Kidney tubule cell (primary cell): ENCODE results near the gene COL27A1.
"Not testable (repeated sequence)": the region's sequence is repeated elsewhere in the genome, so short reads cannot be mapped to it uniquely, and the experiment has no call there.

Experiments
- DNase-seq: peaks from one replicate; pipeline ENCODE4 v3.0.0-alpha.2; 2018; ENCODE audit warnings: low spot score

COL27A1 gene

DNA sequence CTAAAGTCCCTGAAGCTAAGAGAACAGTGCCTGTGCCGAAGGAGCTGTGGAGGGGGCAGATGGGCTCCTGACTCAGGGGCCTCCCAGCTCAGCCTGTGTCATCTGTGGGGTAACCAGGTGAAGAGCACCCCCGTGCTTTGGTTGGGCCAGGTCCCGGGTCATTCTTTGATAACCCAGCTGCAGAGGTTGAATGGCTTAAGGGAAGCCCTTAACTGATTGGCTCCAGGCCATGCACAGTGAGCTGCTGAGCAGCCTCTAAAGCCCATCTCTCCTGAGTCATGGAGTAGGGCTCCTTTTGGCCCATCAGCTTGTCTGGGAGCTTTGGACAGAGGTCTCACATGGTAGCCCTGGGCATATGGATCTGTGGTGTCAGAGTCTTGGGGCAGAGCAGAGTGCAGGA lies 28.7 kb downstream of the COL27A1 start:
- DNase-seq = no peak

DNA sequence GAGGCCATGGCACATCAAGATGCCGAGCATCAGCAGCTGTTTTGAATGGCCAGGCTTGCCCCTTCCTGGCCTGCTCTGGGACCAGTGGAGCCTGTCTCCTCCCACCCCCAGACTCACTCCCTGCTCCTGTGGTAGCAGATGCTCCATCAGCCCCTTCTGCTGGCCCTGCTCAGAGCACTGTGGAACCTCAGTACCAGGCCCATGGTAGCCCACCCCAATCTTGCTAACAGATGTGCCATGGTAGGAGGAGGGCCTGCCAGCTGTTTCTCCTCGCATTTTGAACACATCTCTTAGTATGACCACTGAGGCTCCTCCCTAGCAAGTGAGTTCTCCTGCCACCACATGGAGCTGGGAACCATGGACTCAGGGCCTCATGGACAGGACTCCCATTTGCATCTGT lies 29.5 kb downstream of the COL27A1 start:
- DNase-seq = no peak

DNA sequence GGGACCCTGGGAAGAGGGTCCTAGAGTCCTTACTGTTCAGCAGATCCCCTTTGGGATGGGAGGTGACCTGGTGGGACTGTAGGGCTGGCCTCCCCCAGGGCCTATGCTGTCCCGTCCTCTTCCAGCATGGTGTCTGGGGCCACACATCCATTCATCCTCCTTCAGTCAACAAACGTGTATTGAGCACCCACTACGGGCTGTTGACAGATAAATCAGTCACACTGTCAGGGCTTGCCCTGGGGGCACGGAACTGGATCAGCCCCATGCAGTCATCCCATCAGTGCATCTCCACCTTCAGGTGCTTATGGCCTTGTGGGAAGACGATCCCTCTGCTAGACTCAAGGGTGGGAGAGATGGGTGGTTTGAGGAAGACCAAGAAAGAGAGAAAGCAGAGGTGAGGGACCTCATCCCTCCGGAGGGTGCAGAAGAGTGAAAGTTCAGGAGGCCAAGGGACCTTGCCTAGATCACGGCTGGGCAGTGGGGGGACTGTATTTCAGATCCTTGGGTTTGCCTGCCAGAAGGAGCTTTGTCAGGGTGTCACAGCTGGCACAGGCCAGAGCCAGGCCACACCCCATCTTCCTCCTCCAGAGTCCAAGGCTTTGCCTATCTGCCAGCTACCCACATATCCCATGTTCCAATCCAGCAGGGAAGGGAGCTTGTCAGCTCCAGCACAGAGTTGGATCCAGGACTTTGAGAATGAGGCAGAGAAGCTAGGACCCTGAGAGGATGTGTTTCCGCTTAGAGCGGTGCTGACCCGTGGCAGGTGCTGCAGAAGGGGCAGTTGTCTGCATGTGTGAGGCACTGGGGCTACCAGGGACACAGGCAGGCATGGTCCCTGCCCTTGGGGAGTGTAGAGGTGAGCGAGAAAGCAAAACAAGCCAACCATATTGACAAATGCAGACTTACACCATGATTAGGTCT lies 30.5 kb downstream of the COL27A1 start:
- DNase-seq = no peak

DNA sequence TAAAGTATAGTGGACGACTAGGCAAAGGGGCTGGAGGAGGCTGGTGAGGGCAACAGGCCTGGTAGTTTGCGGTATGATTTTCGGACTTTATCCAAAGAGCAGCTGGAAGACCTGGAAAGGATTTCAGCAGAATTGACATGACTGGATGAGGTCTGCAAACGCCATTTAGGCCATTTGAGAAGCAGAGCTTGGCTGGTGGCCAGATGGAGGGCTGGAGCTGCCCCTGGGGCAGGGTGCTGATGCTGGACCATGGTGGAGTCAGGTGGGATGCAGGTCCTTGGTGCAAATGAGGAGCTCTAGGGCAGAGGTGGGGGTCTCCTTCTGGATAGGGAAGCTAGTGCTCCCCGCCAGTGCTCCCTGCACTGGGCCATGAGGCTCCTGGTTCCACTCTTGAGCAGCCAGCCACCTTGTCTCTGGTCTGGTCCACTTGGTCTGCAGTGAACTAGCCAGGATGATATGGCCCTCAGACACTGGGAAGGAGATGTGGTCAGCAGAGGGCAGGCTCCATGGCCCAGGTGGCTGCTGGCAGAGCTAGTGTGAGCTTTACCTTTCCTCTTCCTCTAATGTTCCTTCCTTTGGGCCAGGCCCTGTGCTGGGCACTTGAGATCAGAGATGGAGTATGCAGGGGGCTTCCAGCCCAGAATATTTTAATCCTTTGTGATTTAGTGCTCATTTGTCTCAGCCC lies 31.4 kb downstream of the COL27A1 start:
- DNase-seq = no peak

DNA sequence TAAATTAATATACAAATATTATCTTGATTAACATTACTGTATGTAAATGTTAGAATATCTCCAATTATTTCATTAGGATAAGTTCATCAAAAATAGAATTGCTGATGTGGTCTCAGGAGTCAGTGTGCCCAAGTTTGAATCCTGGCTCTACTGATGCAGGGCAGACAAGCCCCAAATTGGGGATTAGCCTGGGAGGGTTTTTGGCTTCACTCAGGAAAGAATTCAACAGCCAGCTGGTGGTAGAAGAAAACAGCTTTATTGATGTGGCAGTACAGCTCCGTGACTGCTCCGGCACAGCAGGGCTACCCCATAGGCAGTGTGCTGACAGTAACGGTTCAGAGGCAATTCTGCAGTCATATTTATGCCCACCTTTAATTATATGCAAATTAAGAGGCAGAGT lies 32.5 kb downstream of the COL27A1 start:
- DNase-seq = no peak

DNA sequence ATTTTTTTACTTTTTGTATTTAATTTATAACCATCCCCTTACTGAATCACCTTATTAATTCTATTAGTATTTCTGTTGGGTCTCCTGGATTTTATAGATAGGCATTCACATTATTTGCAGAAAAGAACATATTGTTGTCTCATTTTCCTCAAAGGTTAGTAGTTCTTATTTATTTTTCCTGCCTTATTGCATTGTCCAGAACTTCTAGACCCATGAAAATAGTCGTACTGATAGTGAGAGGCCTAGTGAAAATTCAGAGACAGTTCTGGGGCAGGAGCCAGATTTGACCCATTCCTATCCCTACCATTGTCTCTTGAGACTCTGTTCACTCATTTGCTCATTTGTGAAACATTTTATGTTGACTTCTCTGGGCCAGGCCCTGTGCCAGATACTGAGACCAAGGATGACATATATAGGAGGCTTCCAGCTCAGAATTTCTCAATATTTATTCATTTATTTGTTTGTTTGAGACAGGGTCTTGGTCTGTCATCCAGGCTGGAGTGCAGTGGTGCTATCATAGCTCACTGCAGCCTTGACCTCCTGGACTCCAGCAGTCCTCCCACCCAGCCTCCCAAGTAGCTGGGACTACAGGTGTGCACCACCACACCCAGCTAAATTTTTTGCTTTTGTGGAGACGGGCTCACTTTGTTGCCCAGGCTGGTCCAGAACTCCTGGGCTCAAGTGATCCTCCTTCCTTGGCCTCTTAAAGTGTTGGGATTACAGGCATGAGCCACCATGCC lies 34.7 kb downstream of the COL27A1 start:
- no peak for DNase-seq

DNA sequence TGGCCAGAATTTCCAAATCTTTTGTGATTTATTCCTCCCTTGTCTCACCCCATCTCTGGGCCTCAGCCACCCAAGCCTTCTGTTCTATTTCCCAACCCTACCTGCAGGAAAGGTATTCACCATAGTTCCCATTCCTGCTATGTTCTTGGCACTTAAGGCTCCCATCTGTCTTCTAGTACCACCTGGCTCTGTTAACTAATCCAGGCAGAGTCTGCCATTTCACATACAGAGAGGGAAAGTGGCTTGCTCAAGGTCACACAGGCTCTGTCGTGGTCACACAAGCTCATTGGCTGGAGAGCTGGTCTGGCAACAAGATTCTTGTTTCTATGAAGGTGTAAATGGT lies 35.2 kb downstream of the COL27A1 start:
- no peak for DNase-seq

DNA sequence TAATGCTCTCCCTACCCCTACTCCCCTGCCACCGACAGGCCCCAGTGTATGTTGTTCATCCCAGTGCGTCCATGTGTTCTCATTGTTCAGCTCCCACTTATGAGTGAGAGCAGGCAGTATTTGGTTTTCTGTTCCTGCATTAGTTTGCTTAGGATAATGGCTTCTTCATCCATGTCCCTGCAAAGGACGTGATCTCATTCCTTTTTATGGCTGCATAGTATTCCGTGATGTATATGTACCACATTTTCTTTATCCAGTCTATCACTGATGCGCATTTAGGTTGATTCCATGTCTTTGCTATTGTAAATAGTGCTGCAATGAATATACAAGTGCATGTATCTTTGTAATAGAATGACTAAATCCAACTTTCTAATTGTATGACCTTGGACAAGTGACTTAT lies 36.1 kb downstream of the COL27A1 start:
- DNase-seq = not testable (repeated sequence)

DNA sequence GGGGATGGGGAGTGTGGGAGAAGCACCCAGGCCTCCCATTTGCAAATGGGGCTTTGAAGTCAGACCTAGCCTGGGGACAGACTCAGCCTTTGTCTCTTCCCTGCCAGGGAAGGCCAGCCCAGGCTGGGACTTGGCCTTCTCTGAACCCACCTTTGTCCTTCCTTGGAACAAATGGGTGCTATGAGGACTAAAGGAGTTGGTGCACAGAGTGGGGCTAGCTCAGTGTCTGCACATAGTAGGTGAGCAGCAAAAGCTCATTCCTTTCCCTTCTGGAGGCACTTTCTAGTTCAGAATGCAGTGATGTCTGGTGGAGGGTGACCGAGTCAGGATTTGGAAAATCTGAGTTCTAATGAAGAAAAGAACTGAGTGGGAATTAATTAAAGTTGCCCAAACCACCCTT lies 37.2 kb downstream of the COL27A1 start:
- no peak for DNase-seq

DNA sequence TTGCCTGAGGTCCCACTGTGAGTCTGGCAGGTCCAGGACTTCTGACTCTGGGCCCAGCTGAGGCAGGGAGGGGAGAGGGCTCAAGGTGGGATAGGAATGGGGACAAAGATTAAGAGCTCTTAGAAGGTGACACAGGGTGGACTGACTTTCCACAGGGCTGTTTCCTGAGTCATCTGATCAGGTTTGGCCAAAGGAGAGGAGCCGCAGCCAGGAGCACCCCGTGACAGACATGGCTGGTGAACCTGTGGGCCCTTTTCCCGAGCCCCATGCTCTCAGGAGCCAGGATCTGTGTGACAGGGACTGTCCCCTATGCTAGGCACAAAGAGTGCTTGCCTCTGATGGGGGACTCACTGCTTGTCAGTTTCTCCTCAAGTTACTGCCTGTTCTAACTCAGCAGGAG lies 37.8 kb downstream of the COL27A1 start:
- no peak for DNase-seq

DNA sequence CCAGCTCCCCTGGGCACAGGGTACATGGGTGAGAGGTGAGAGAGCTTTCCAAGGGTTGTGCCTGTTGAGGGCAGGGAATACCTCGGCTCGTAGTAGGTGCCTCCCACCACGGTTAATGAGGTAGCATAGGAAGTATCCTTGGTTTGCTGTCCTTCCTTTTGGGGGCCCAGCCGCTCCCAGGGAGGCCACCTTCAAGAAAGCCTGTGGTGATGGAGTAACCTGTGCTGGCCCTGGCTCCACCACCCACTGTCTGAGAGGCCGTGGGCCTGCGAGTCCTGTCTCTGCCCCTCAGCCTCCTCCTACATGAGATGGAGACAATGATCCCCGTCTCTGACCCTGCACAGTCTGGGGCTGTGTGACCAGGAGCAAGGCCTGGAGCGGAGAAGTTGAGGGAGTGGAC lies 40.8 kb downstream of the COL27A1 start:
- no peak for DNase-seq

DNA sequence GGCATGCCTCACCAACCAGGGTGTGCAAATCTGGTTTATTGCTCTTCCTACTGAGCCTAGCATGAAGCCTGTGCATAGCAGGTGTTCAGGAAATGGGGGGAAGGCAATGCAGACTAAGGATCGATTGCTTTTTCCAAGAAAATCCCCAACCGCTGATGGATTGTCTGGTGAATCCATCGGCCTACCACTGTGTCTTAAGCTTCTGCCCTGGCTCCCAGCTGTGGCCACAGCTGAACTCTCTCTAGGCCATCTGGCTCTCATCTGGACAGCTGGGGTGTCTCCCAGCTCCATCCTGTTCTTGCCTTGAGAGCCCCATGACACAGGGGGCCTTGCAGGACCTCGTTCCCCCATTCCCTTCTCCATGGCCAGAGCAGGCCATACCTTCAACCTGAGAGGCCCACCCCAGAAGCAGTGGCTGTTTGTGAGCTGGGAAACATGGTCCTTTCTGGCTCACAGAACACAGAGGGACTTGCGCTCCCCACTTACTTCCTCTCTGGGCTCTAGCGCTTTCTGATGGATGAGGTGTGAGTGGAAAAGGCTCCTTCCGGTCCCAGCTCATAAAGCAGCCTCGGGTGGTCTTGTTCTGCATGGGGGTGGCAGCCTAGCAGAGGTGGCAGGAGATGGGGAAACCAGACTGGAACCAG lies 41.8 kb downstream of the COL27A1 start:
- no peak for DNase-seq

DNA sequence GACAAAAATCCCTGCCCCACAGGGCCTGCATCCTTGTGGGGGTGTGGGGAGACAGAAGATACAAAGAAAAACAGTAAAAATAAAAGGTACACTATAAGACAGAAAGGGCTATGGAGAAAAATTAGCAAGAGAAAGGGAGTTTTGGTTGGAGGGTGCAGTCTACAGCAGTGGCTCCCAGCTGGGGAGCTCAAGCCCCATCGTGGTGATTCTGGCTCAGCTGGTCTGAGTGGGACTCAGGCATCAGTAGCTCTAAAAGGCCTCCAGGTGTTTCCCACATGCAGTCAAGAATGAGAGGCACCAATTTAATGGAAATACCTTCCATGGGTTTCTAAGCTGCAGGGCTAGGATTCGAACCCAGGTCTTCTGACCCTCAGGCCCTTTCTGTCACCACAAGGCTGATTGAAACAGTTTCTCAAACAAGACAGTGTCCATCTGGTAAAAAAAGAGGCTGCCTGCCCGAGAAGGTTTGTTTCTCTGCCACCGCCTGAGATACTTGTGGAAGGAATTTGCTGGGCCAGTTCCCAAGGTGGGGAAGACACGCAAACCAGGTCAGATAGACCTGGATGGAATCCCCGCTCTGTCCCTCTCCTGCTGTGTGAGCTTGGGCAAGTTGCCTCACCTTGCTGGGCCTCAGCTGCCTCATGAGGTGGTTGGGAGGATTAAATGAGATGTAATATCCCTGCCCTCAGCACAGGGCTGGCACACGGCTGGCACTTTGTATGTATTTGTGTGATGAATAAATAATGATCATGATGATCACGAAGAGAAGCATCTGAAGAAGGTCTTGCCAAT lies 43.1 kb downstream of the COL27A1 start:
- DNase-seq = no peak

DNA sequence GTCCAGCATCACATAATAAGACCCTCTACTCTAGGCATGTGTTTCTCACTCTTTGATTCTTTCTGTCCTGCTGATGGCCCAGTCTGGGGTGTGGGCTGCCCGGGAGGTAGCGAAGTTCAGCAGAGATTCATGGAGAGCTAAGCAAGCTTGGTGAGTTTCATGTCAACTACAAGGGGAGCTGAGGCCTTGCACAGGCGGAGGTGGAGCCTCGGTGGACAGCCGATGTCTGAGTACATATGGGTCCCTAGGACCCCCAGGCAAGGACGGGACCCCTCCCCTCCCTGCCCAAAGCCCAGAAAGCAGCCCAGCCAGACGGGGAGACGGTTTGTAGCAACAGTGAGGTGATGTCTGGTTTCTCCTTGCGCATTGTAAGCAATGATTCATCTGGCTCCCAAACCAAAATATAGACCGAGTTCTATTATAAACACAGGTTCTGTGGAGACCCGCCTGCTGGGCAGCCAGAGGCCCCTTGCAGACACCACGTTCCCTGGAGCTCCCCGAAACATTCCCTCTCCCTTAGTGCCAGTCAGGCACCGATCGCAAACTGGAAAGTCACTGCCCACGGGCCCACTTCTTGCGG lies 45.5 kb downstream of the COL27A1 start:
- no peak for DNase-seq

DNA sequence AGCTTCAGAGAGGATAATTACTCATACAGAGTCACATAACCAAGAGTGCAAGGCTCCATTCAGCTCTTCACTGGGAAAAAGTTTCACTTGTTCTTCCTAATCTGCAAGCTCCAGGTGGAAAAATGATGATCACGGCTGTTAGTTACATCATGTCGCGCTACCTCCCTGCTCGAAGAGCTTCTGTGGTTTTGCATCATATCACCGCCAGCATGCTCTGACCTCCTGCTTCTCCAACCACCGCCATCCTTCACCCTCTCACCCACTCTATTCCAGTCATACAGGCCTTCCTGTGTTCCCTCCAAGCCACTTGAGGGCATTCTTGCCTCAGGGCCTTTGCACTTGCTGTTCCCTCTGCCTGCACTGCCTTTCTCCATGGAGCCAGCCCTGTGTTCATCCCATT lies 47.1 kb downstream of the COL27A1 start:
- DNase-seq = no peak

DNA sequence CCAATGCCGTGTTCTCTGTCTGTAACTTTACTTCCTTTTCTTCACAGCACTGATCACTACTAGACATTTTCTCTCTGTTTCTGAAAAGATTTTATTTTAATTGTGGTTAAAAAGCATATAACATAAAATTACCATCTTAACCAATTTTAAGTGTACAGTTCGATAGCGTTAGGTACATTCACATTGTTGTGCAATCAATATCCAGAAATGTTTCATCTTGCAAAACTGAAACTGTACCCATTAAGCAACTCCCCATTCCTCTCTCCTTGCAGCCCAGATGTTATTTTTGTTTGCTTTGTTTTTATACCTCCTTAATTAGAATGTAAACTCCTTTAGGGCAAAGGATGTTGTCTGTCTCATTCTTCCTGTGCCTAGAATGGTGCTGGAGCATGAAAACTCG lies 47.5 kb downstream of the COL27A1 start:
- DNase-seq = no peak

DNA sequence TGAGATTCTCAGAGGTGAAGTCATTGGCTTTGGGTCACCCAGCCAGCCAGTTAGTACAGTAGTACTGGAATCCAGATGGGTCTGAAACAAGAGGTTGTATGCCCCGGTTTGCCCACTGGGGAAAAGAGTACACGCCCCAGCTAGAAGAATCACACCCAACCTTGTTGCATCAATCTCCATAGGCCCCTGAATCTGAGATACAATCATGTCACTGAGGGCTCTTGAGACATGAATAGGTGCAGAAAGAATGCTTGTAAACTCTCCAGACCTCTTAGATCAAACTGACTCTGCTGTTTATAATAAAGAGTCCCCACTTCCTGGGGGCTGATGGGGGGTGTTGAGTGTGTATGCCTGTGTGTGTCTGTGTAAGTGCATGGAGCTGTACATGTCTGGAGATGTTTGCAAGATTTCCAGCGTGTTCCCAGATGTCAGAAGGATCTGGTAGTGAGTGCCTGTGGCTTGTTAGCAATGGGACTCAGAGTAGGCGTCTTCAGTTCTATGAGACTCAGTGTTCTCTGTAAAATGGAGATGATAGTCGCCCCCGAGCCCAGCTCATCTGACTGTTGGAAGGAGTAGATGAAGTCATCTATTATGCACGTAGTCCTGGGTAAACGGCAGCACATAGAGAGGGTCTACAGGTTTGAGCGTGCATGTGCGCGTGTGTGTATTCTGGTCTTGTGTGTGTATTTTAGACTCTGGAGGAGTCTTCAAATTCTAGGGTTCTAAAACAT lies 48.2 kb downstream of the COL27A1 start:
- no peak for DNase-seq

DNA sequence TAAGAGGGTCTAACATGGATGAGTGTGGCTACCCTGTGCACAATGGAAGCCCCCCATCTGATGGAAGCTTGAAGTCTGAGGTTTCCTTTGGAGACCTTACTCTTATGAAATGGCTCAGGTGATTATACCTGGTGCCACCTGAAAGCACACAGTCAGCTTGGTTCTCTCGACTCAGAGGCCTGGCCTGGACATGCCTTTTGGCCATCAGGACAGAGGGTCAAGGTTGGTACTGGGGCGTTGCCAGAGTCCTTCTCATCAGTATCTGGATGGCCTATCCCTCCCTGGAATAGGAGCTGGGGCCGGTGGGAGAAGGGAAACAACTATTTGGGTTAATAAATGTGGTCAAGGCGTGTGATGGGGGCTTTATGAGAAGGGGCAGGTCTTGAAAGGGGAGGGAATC lies 48.9 kb downstream of the COL27A1 start:
- no peak for DNase-seq

DNA sequence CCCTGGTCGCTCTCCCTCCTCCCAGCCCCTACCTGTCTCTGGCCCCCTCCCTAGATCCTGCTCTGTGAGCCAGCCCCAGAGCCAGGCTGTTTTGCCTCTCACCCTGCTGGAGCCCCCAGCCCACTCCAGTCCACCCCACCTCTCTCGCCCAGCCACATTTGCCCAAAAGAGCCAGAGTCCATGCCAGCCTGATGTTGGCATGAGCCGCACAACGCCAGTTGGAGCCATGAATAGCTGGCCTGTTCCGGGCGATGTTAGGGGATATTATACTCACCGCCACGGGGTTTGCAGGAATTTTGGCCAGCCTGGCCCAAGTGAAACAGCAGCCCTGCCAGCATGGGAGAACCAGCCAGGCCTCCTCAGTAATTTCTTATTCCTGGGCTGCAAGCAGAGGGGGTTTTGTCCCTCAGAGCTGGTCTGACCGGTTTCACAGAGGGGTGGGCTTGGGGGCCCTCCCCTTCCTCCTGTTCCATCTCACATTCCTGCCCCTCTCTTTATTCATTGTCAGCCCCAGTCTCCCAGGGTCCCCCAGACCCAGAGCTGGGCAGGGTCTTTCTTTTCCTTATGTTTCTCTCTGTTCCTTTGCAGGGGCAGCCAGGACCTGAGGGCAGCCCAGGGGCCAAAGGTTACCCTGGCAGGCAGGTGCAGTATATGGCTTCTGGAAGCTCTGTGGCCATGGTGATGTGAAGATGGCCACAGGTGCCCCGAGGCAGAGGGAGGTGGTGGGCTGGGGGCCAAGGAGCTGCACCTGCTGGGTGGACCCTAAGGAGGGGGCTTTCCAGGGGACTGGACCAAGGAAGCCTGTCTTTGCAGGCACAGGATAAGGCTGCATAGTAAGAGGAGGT lies 50.1 kb downstream of the COL27A1 start:
- DNase-seq = no peak
